Measurements from ENCODE around the gene SZT2.

SZT2 gene

GRCh38 chr1:43427524-43427923 is 37.8 kb downstream of the SZT2 start:
- no peak overlapping the region for H3K4me3 ChIP-seq (ENCODE audit: low read depth, low read length)
- DNase-seq (ENCODE audit: low read depth): peak; percentile 18
- TF ChIP-seq CTCF (IDR thresholded peaks at IDR 0.05; ENCODE audit: control insufficient read depth, extremely low read depth, insufficient read depth): no peak

GRCh38 chr1:43427941-43428340 is 38.2 kb downstream of the SZT2 start:
- no peak for DNase-seq (ENCODE audit: low read depth)
- no peak overlapping the region for H3K4me3 ChIP-seq (ENCODE audit: low read depth, low read length)
- TF ChIP-seq CTCF (IDR thresholded peaks at IDR 0.05; ENCODE audit: control insufficient read depth, extremely low read depth, insufficient read depth): no peak

- no peak overlapping the region for H3K4me3 ChIP-seq (ENCODE audit: low read depth, low read length)
- no peak for TF ChIP-seq CTCF (IDR thresholded peaks at IDR 0.05; ENCODE audit: control insufficient read depth, extremely low read depth, insufficient read depth)
- DNase-seq (ENCODE audit: low read depth): no peak
Measured at GRCh38 chr1:43430831-43431230, 41.1 kb downstream of the SZT2 start.

GRCh38 chr1:43431676-43432075 is 42.0 kb downstream of the SZT2 start:
- TF ChIP-seq CTCF (IDR thresholded peaks at IDR 0.05; ENCODE audit: control insufficient read depth, extremely low read depth, insufficient read depth): no peak
- no peak overlapping the region for H3K4me3 ChIP-seq (ENCODE audit: low read depth, low read length)
- no peak for DNase-seq (ENCODE audit: low read depth)

- H3K4me3 ChIP-seq (ENCODE audit: low read depth, low read length): no peak overlapping the region
- TF ChIP-seq CTCF (IDR thresholded peaks at IDR 0.05; ENCODE audit: control insufficient read depth, extremely low read depth, insufficient read depth): no peak
- no peak for DNase-seq (ENCODE audit: low read depth)
Measured at GRCh38 chr1:43432171-43432860, 42.6 kb downstream of the SZT2 start.

GRCh38 chr1:43432907-43433306 is 43.2 kb downstream of the SZT2 start:
- H3K4me3 ChIP-seq (ENCODE audit: low read depth, low read length): no peak overlapping the region
- DNase-seq (ENCODE audit: low read depth): no peak
- TF ChIP-seq CTCF (IDR thresholded peaks at IDR 0.05; ENCODE audit: control insufficient read depth, extremely low read depth, insufficient read depth): no peak

GRCh38 chr1:43434256-43434655 is 44.6 kb downstream of the SZT2 start:
- no peak for TF ChIP-seq CTCF (IDR thresholded peaks at IDR 0.05; ENCODE audit: control insufficient read depth, extremely low read depth, insufficient read depth)

More at GRCh38 chr1:43434256-43434655, 44.6 kb downstream of the SZT2 start:
- no peak overlapping the region for H3K4me3 ChIP-seq (ENCODE audit: low read depth, low read length)
- DNase-seq (ENCODE audit: low read depth): no peak
